HepG2 (cell line): ENCODE results near the gene CLIP2. TPM values are rescaled to one million over a fixed set of nuclear protein-coding genes. Genes with fewer than 3 reads are reported as not detected.

Source experiments
- ARHGAP35 ChIP-seq: sonication (generic); formaldehyde crosslinking; IDR thresholded peaks from 2 replicates; pipeline ENCODE4 v1.9.0; 2022; ENCODE audit warnings: mild to moderate bottlenecking, inconsistent platforms, moderate library complexity, missing genetic modification reagents, borderline replicate concordance
- DBP ChIP-seq: sonication (generic); formaldehyde crosslinking; IDR thresholded peaks from 2 replicates; pipeline ENCODE4 v1.4.0; 2020; ENCODE audit warnings: missing genetic modification reagents; ENCODE audit errors: not compliant biosample characterization
- E2F5 ChIP-seq: sonication (generic); formaldehyde crosslinking; conservative IDR thresholded peaks from 2 replicates; pipeline ENCODE4 v1.4.0; 2020; ENCODE audit warnings: missing genetic modification reagents
- ERF ChIP-seq: IDR thresholded peaks from 2 replicates; pipeline ENCODE4 v1.6.1; 2018; ENCODE audit warnings: missing biosample characterization, missing genetic modification reagents
- HMGXB3 ChIP-seq: sonication (generic); formaldehyde crosslinking; IDR thresholded peaks from 2 replicates; pipeline ENCODE4 v1.4.0; 2020; ENCODE audit warnings: missing genetic modification reagents, borderline replicate concordance
- JUNB ChIP-seq: sonication (generic); formaldehyde crosslinking; IDR thresholded peaks from 2 replicates; pipeline ENCODE4 v1.8.0; 2022; ENCODE audit warnings: missing genetic modification reagents, mild to moderate bottlenecking, borderline replicate concordance
- JUND ChIP-seq: sonication (generic); formaldehyde crosslinking; IDR thresholded peaks from 2 replicates; pipeline ENCODE4 v1.8.0; 2022; ENCODE audit warnings: mild to moderate bottlenecking, missing genetic modification reagents
- KDM2A ChIP-seq: sonication (generic); formaldehyde crosslinking; IDR thresholded peaks from 2 replicates; pipeline ENCODE4 v1.4.0; 2020; ENCODE audit warnings: low read depth, missing genetic modification reagents, borderline replicate concordance
- LCORL ChIP-seq, 2 experiments: fragments of 450-650 bp in 1 of 2; sonication (generic) in 1 of 2; formaldehyde crosslinking in 1 of 2; IDR thresholded peaks; 2 replicates each; pipeline versions ENCODE4 v1.5.0 to v1.6.1; 2017 to 2020; ENCODE audit warnings: antibody characterized with exemption in 1 of 2, missing genetic modification reagents in 1 of 2
- MLLT10 ChIP-seq: sonication (generic); formaldehyde crosslinking; IDR thresholded peaks from 2 replicates; pipeline ENCODE4 v1.4.0; 2020; ENCODE audit warnings: missing genetic modification reagents
- NKX3-1 ChIP-seq: sonication (generic); formaldehyde crosslinking; IDR thresholded peaks from 2 replicates; pipeline ENCODE4 v1.5.0; 2020; ENCODE audit warnings: missing genetic modification reagents
- NR2F2 ChIP-seq: IDR thresholded peaks from 2 replicates; pipeline ENCODE4 v1.6.1; 2012; ENCODE audit warnings: low read depth, inconsistent platforms, borderline replicate concordance
- RBFOX2 ChIP-seq: fragments of 200-400 bp; formaldehyde crosslinking; IDR thresholded peaks from 2 replicates; pipeline ENCODE4 v1.6.1; 2017; ENCODE audit warnings: low read depth, mild to moderate bottlenecking, low read length
- SIN3A ChIP-seq: IDR thresholded peaks from 2 replicates; pipeline ENCODE4 v1.6.1; 2011; ENCODE audit warnings: low read depth, mild to moderate bottlenecking, control low read depth, low read length, borderline replicate concordance
- YEATS4 ChIP-seq: sonication (generic); formaldehyde crosslinking; IDR thresholded peaks from 2 replicates; pipeline ENCODE4 v1.4.0; 2020; ENCODE audit warnings: missing genetic modification reagents, borderline replicate concordance
- ZFX ChIP-seq: sonication (generic); formaldehyde crosslinking; IDR thresholded peaks from 2 replicates; pipeline ENCODE4 v1.4.0; 2020; ENCODE audit warnings: mild to moderate bottlenecking, low read depth, missing genetic modification reagents, moderate library complexity
- ZNF549 ChIP-seq: sonication (generic); formaldehyde crosslinking; IDR thresholded peaks from 2 replicates; pipeline ENCODE4 v1.5.0; 2020; ENCODE audit warnings: missing genetic modification reagents
- ZNF558 ChIP-seq: sonication (generic); formaldehyde crosslinking; IDR thresholded peaks from 2 replicates; pipeline ENCODE4 v1.9.0; 2022; ENCODE audit warnings: mild to moderate bottlenecking, missing genetic modification reagents, borderline replicate concordance
- ZNF703 ChIP-seq: sonication (generic); formaldehyde crosslinking; IDR thresholded peaks from 2 replicates; pipeline ENCODE4 v1.5.1; 2020; ENCODE audit warnings: missing genetic modification reagents, mild to moderate bottlenecking, moderate library complexity, borderline replicate concordance
- polyA plus RNA-seq, 8 experiments: library from polyadenylated mRNA; depleted of rRNA in 3 of 8; stranded (reverse) in 7 of 8; unstranded in 1 of 8; fragments of >200 nt; fragmentation: Illumina TruSeq in 4 of 8; extraction: Trizol in 4 of 8; gene quantifications; 2 replicates each; pipeline versions ENCODE4 v1.2.1 to v1.2.3, GENCODE V29; 2011 to 2016; ENCODE audit warnings: low read depth in 4 of 8, missing spikeins in 1 of 8, mixed read lengths in 1 of 8; ENCODE audit not compliant: insufficient read depth in 1 of 8
- total RNA-seq, 5 experiments: library from RNA; depleted of rRNA; stranded (reverse); fragments of >200 nt; fragmentation: Illumina TruSeq; extraction: Trizol; gene quantifications; 2 replicates each; pipeline ENCODE4 v1.2.3, GENCODE V29; 2016; ENCODE audit warnings: low read depth in 1 of 5
- TF ChIP-seq, protein P1 (sequence below): sonication (generic); formaldehyde crosslinking; IDR thresholded peaks from 2 replicates; pipeline ENCODE4 v1.5.1; 2020; ENCODE audit warnings: mild to moderate bottlenecking, missing genetic modification reagents, moderate library complexity

CLIP2 gene
- total and polyA plus RNA-seq, 2 of the 13 experiments (the other 11 are each of a cell fraction or from before 2014, with no cell fraction given) = 6.5 to 17.4 TPM

GRCh38 chr7:74454021-74454924 is 165.1 kb downstream of the CLIP2 start (continued):
- TF ChIP-seq HMGXB3 (CRISPR knock-in tag) (no peak), KDM2A (CRISPR knock-in tag) (no peak), E2F5 (CRISPR knock-in tag) (no peak), ZFX (peak; percentile 28; the same call in 1 of the 2 replicates), YEATS4 (CRISPR knock-in tag) (no peak), SIN3A (0 out of 2 replicates have a peak, but pooled peaks have one; percentile 15), ARHGAP35 (CRISPR knock-in tag) (no peak), ZNF558 (CRISPR knock-in tag) (no peak), MLLT10 (CRISPR knock-in tag) (no peak), JUND (CRISPR knock-in tag) (no peak), NKX3-1 (CRISPR knock-in tag) (no peak), ERF (CRISPR knock-in tag) (no peak), RBFOX2 (0 out of 2 replicates have a peak, but pooled peaks have one; percentile 14), ZNF703 (CRISPR knock-in tag) (no peak), ZNF549 (CRISPR knock-in tag) (no peak), DBP (CRISPR knock-in tag) (no peak), LCORL (IDR thresholded peaks at IDR 0.05) (no peak), LCORL (CRISPR knock-in tag; IDR thresholded peaks at IDR 0.05) (peak; percentile 58), JUNB (no peak), NR2F2 (no peak)
- TF ChIP-seq, protein P1, sequence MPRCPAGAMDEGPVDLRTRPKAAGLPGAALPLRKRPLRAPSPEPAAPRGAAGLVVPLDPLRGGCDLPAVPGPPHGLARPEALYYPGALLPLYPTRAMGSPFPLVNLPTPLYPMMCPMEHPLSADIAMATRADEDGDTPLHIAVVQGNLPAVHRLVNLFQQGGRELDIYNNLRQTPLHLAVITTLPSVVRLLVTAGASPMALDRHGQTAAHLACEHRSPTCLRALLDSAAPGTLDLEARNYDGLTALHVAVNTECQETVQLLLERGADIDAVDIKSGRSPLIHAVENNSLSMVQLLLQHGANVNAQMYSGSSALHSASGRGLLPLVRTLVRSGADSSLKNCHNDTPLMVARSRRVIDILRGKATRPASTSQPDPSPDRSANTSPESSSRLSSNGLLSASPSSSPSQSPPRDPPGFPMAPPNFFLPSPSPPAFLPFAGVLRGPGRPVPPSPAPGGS (CRISPR knock-in tag) = no peak
